Right lung (tissue), 5 donors: Measurements from ENCODE around the gene VPS13C. TPM values are rescaled to one million over a fixed set of nuclear protein-coding genes. Genes with fewer than 3 reads are reported as not detected.

ENCODE experiments used
- DNase-seq, 2 donors: peaks; one replicate each; pipeline ENCODE4 v3.0.0-alpha.2; 2013
- polyA plus RNA-seq, 5 donors: library from polyadenylated mRNA; unstranded; fragments of 120-200 nt; gene quantifications; one replicate each; pipeline versions ENCODE4 v1.2.1 to v1.2.3, GENCODE V29; 2013; ENCODE audit warnings: inconsistent platforms in 1 of 5, low replicate concordance in 1 of 5; ENCODE audit not compliant: insufficient read length in 5 of 5, insufficient read depth in 1 of 5

VPS13C gene
- polyA plus RNA-seq, 5 donors = 38.1 to 77.5 (median 61.1) TPM

DNA sequence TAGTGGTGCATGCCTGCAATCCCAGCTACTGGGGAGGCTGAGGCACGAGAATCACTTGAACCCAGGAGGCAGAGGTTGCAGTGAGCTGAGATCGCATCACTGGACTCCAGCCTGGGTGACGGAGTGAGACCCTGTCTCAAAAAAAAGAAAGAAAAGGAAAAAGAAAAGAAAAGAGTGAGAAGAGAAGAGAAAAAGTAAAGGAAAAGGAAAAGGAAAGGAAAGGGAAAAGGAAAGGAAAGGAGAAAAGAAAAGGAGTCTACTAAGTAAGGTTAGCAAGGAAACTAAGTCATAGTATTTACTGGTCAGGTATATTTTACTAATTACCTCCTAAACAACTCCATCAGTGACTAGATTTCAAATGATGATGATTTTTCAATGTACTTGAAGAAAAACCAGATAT is 198.3 kb downstream of the VPS13C start:
- no peak for DNase-seq

DNA sequence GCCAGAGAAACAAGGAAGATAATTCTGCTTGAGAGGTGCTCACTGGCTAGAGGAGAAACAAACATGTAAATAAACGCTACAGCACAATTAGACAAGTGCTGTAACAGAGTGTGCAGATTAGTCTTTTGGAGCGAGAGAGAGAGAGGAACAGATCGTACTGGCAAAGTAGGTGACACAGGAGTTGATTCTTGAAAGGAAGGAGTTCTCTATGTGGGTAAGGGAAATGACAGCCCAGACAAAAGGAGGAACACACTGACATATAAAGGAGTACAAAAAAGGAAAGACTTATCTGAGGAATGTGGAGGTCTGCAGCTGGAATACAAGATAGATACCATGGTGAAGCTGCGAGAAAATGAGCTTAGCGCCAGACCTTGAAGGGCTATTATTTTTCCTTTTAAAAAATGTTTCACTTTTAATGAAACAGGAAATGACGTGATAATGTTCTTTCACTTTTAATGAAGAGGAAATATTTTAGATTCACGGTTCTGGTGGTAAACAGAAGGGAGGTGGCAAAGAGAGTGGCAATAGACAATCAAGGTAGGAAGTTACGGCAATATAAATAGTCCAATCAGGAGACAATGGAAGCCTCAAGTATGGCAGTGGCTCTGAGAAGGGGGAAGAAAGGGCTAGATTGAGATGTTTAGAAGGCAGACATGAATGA is 202.9 kb downstream of the VPS13C start:
- no peak for DNase-seq

DNA sequence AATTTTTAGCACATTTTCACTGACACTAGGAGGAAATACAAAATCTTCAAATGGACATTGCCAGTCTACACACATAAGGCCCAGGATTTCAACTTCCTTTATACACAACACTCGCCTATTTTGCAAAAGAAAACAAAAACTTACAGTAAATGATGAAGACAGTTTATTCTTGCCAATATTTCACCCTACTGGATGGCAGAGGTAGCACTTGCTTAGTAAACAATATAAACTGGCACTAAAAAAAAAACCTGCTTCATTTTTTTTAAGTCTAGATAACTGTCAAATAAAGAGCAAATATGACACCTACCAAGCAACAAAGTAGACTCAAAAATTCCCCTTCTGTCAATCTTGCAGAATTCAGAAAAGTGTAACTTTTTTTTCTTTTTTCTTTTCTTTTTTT is 204.0 kb downstream of the VPS13C start:
- no peak for DNase-seq

DNA sequence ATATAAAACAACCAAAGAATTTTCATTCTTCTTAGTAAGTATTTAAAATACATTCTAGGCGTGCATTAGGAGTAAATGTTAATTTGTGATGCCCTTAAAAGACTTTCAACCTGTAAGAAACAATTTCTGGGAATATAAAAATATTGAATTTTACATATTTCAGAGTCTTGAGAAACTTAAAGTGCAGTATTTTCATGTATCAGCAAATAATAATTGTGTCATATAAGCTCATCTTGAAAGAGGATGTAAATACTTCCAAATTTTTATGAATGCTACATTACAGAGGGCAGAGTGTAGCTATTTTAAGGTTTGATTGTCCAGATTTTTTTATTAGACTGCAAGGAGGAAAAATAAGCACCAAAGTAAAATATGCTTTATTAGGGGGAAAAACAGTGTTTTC is 207.1 kb downstream of the VPS13C start:
- DNase-seq = no peak

DNA sequence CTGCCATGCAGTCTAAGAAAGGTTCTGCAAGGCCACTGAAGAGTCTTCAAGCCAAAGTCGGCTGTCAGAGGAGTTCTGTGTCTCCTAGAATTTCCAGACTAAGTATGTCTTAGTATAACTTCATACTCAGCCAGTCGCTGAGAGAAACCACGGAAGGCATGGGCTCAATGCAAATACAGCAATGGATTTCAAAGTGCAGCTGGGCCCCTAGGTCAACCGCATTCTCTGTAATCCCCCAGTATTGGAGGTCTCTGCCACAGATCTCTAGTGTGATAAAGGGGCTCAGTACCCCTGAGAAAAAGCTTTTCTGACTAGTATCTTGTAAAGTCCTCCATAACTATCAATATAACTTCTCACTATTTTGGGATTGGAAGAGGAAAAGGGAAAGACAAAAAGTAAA is 208.3 kb downstream of the VPS13C start:
- DNase-seq = no peak

DNA sequence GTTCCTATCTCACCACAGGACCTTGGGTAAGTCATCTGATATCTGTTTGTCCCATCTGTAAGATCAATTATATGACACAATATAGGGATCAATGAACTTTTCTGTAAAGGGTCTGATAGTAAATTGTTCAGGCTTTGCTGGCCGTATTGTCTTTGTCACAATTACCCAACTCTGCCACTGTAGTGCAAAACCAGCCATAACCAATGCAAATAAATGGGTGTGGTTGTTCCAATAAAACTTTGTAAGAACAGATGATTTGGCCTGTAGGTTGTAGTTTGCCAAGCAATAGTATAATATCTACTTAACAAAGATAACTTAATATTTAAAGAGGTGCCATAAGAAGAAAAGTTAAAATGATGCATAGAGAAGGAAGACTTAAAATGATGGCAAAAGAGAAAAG is 210.8 kb downstream of the VPS13C start:
- DNase-seq = no peak

DNA sequence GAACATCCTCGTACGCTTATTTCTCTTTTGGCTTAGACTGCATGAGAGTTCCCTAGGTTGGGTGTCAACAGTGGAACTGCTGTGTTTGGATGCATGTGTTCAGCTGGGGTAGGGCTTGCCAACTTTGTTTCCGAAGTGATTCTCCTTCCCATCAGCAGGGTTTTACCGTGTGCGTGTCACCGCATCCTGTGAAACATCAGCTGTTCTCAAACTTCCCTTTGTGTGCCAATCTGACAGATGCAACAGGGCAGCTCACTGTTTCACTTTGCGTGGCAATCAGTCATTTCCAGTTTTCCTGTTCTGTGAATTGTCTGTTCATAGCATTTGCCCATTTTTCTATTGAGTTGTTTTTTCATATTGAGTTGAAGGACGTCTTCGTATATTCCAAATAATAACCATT is 218.8 kb downstream of the VPS13C start:
- no peak for DNase-seq

DNA sequence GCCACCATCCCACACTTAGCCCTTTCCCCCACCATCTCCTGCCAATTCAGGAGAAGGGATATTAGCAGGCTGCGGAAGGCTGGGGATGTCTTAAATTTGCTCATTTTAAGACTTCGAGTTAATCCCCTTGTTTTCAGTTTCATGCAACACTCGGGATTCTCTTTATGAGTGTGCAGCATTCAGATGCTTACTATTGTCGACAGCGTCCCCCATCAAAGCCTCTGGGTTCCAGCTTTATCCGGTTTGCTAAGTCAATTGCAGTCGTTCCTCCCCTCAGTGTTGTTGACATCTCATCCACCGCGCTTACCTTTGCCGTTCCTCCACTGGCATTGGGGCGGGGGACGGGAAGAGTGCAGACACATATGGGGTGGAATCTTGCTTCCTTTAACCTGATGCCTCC is 220.2 kb downstream of the VPS13C start:
- no peak for DNase-seq

DNA sequence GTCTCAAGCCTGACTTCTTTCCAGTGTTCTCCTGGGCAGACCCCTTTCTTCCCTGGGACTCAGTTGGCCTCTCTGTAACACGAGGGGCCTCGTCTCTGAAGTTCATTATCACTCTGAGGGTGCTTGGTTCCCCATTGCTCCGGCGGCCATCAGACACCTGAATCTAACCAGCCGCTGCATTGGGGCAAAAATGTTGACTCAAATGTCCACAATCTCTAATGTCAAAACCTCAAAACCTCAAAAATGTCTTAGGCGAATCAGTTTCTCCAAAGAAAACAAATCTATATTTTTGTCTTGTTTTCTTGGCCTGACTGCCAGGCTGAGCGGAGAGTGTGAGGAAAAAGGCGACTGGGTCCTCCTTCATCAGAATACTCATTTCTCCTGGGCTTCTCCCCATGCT is 220.7 kb downstream of the VPS13C start:
- DNase-seq = no peak

DNA sequence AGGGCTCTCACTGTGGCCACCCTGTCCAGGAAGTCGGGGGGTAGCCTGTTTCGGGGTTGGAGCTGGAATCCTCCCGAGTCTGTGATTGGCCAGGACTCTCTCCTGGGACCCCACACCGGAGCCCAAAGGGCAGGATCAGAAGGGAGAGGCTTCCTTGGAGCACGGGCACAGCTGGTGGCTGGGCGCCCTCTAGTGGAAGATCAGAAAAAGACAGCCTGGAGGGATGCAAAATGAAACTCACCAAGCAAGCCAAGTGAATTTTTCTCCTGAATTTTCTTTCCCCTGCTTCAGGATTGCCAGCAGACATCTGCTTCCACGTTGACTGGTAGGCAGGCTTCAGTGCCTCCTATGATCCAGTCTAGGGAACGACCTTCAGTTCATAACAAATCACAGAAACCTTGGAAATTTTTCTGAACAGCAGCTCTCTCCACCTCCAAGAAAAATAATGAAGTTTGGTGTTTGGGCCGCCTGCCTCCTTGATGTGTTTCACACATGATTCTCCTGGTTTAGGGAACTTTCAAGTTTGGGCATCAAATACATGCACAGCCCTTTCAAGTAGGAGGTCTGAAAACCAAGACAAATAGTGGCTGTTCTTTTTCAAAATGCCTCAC is 224.6 kb downstream of the VPS13C start:
- DNase-seq = peak; percentile 51 to 69

DNA sequence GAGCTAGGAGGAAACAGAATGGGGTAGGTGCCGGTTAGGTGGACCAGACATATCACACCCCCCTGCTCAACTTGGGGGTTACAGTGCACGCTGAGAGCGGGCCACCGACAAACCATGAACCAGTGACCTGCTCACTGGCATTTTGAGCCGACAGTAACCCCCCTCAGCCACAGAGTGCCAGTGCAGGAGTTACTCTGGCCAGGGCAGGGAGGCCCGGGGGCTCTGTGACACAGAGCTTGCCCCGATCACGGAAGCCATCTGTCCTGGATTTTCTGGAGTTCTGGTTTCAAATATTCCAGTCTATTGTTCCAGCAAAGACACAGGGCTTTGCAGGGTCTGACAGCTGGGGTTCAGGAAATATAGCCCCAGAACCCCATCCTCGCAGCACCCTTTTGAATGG is 225.2 kb downstream of the VPS13C start:
- DNase-seq = no peak

DNA sequence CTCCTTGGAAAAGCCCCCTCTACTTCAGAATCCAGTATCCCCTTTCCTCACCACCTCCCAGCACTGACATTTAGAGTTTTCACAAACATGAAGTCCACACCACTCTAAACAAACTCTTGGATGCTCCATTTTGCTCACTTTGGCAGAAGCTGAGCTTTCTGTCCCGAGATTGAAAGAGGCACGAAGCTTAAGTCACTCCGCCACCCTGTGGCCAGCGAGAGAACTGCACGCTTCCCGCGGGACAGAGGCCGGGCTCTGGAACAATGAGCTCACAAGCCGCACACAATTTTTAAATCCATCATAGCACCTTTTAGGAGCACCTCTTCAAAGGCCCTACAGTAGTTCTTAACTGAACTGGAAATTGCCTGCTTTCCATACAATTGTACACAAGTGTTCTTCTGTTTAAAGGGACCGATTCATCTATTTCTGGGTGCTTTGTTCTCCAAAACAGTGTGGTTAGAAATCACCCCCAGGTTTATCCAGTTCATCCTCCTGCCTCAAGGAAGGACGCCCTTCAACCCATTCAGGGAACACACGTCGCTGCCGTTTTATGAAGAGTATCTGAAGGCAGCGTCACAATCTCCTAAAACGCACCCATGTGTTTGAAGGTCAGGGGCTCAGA is 226.1 kb downstream of the VPS13C start:
- DNase-seq = peak; percentile 72 to 78

DNA sequence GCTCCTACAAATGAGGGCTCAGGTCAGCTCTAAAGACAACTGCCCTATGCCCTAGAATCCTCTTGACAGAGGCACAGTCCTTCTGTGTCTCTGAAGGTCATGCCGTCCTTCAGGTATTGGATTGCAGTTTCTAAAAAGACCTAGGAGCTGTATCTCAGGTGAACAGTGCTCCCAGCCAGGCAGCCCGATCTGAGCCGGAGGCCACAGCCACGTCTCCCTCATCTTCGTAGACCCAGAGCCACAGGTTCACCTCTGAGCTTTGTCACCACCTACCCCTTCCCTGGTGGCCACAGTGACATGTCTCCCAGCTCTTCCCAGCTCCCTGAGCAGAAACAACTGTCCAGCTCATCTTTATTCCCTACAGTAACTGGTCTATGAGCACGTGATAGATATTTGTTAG is 228.0 kb downstream of the VPS13C start:
- DNase-seq = no peak

DNA sequence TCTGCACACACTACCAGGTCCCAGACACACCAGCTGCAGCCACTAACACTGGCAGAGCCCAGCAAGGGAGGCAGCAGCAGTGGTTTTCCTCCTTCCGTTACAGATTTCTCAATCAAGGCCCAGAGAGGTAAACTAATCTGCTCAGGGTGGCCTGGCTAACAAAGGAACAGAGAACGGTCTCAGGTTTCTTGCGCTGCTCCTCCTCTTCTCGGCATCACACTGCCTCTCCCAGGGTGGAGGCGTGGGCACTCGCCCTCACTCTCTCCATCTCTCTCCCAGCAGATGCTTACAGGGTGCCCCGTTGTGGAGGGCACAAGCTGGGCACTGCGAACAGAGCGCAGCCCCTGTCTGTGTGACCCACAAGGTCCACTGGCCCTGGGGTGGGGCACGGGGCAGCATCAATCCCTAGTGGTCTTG is 228.7 kb downstream of the VPS13C start:
- no peak for DNase-seq

DNA sequence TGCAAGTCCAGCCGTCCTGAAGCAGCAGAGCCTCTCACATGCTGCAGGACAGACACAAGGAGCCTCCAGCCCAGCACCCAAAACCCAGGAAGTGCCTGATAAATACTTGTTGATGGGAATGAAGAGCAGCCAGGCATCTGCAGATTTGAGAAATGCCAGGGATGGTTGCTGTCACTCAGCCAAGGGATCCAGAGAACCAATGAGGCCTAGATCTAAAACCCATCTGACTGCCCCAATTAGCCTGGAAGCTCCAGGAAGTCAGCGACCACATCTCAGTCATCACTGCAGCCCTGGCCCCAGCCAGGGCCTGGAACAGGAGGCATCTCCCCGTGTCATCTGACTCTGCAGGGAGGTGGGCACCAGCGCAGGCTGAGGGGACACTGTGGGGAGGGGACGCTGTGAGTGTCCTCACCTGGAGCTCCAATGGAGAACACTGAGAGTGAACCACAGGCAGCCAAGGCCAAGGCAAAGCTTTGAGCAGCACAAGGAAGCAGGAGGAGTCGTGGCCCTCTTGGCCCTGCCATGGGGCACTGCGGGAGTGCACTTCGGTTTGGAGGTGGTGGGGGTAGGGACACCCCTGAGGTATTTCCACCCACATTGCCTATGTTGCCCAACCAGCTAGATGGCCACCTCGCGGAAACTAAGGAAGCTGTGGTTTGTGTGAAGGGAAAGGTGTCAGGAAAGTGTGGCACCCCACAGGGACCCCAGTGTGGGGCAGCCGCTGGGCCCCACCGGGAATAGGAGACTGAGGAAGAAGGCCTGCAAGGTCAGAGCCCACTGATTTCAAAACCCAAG is 229.5 kb downstream of the VPS13C start:
- no peak for DNase-seq

DNA sequence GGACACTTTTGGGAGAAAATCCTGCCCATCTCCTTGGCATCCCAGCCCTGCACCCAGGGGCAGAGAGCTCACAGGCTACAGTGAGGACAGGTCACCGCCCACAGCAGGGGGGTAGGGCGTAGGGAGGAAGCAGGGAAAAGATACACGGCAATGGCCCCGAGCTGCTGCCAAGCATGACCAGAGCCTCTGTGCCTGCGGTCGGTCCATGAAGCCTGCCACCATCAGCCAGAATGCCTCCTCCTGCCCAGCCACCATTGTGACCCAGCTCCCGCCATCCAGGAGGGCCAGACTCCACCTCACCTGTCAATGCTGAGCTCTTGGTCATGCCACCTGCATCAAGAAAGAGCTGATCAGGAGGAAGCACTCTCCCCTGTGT is 230.7 kb downstream of the VPS13C start:
- no peak for DNase-seq

DNA sequence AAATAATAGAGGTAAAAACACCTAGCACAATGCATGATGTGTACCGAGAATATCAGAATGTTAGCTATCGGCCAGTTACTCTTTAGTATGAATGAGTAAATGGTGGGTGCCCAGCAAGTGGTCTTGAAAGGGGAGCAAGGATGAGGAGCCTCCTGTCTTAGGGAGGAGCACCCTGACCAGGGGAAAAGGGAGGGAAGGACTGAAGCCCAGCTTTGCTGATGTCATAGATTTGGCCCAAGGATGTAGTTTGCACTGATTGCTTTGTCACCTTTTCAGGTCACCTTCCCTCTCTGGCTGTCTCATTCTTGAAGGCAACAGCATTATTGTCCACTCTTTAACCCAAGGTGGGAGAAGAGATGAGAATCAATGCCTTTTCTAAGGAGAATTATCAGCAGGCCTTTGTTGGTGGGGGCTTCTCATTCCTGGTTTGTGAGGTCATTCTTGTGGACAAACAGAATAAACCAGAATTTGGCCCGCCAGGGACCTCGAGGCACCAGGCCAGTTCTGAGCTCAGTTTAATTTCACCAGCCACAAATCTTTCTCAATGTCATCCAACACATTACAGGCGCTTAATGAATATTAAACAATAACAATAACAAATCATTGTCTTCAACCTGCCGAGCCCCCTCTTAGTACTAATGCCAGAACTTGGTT is 231.3 kb downstream of the VPS13C start:
- peak in 1 of 2 donors; percentile 12 for DNase-seq

DNA sequence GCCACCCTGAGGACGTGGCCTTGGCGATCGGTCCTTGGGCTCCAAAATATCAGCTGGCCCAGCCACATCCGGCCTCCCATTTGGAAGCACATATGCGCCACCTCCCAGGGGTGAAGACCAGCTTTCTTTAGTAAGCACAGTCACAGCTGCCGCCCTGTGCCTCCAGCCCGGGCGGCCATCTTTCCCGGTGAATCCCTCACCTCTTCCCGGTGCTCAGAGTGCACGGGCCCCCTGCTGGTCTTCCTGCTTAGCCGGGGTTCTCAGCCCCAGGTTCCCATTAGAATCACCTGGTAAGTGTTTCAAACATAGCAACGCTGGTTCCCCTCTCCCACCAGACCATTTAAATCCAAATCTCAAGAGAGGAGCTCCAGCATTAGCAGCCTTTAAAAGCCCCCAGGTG is 232.2 kb downstream of the VPS13C start:
- no peak for DNase-seq

DNA sequence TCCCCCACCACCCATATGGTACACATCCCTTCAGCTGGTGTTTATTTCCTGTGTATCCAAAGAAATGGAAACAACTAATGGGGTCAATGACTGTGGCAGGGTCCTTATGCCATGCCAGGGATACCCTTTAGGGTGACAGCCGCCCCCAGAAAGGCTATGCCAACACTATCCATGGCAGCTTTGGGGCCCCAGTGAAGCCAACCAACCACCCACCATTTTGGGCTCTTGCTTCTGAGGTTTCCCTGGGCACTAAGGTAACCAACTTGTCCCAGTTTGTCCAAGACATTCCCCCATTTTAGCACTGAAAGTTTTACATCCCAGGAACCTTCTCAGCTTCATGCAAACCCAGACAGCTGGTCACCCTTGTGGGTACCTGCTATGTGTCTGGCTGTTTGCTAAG is 233.1 kb downstream of the VPS13C start:
- no peak for DNase-seq

DNA sequence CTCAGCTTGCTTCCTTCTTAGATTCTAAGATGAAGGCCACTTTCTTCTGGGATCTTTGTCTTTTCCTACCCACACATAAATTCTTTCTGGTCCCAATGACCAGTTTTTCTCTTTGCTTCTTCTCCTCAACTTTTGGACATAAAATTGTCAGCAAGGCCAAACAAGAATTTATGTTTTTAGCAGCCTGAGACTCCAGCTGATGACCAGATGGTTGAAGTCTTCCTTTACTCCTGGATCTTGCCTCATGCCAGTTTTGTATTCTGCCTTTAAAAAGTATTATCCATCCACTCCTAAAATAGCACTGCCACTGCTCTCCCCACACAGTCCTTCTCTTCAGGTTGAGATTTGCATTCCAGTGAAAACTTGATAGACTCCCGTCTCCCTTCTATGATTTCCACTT is 236.0 kb downstream of the VPS13C start:
- DNase-seq = no peak

DNA sequence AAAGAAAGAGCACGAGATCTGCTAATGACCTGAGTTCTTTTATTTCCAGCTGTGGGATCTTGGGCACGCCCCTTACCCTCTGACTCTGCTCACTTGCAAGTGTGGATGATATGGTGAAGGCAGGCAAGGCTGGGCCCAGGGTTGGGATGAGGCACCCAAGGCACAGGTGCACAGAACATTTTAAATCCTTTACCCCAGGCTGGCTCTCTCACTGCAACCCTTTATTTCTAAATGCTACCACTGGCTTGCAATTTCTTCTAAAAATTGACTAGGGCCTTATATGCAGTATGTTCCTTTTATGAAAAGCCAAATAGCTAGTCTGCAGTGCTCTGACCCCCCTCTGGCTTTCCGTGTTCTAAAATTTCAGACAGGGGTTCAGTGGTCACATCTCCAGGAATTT is 237.7 kb downstream of the VPS13C start:
- DNase-seq = no peak

DNA sequence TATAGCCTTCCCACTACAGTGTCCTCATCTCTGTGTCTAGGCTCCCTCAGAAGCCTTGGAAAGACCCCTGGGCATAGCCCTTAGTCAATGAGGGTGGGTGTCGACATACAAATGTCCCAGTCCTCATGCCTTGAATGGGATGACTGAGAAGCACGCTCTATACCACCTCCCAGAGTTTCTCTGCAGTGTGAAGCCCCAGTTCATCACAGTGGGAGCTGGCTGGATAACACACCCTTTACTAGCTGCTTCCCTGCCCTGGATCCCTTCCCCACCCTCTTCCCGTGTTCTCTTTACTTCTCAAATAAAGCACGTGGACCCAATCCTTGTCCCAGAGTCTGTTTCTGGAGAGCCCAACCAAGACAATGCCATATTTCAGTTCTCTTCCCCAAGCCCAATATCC is 239.3 kb downstream of the VPS13C start:
- DNase-seq = no peak
